ENCODE measurements around the gene DHX15.

DNA sequence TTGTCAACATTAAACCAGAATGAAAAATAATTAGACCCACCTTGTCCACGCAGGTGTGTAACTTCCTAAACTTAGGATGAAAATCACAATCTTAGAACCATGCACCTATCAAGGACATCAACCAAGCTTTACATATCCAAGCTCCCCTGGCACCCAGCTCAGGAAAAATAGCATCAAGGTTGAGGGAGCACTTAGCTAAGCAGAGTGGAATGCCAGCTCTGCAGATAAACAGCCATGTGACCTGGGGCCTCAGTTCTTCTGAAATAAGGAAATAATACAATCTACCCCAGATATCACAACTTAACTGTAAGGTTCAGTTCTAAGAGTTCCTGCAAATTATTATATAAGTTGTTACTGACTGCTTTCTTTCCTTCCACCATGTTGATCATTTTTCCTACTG is 64.7 kb downstream of the DHX15 start:
- TF ChIP-seq, protein P1, sequence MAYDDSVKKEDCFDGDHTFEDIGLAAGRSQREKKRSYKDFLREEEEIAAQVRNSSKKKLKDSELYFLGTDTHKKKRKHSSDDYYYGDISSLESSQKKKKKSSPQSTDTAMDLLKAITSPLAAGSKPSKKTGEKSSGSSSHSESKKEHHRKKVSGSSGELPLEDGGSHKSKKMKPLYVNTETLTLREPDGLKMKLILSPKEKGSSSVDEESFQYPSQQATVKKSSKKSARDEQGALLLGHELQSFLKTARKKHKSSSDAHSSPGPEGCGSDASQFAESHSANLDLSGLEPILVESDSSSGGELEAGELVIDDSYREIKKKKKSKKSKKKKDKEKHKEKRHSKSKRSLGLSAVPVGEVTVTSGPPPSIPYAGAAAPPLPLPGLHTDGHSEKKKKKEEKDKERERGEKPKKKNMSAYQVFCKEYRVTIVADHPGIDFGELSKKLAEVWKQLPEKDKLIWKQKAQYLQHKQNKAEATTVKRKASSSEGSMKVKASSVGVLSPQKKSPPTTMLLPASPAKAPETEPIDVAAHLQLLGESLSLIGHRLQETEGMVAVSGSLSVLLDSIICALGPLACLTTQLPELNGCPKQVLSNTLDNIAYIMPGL (CRISPR knock-in tag; IDR thresholded peaks at IDR 0.05), result no peak
- TF ChIP-seq, protein P2, sequence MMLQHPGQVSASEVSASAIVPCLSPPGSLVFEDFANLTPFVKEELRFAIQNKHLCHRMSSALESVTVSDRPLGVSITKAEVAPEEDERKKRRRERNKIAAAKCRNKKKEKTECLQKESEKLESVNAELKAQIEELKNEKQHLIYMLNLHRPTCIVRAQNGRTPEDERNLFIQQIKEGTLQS (CRISPR knock-in tag; conservative IDR thresholded peaks at IDR 0.05), result no peak
- TF ChIP-seq RORB (CRISPR knock-in tag; IDR thresholded peaks at IDR 0.05) (no peak), ATF6 (CRISPR knock-in tag; IDR thresholded peaks at IDR 0.05) (no peak), ZNF263 (CRISPR knock-in tag; IDR thresholded peaks at IDR 0.05; ENCODE audit: low read depth) (no peak), IRF2 (CRISPR knock-in tag; IDR thresholded peaks at IDR 0.05; ENCODE audit: borderline replicate concordance, low read depth) (no peak), JUN (CRISPR knock-in tag; IDR thresholded peaks at IDR 0.05) (no peak), TEAD1 (CRISPR knock-in tag; IDR thresholded peaks at IDR 0.05) (no peak), CBFB (CRISPR knock-in tag; IDR thresholded peaks at IDR 0.05; ENCODE audit: low read depth) (no peak)
- TF ChIP-seq, protein P3, sequence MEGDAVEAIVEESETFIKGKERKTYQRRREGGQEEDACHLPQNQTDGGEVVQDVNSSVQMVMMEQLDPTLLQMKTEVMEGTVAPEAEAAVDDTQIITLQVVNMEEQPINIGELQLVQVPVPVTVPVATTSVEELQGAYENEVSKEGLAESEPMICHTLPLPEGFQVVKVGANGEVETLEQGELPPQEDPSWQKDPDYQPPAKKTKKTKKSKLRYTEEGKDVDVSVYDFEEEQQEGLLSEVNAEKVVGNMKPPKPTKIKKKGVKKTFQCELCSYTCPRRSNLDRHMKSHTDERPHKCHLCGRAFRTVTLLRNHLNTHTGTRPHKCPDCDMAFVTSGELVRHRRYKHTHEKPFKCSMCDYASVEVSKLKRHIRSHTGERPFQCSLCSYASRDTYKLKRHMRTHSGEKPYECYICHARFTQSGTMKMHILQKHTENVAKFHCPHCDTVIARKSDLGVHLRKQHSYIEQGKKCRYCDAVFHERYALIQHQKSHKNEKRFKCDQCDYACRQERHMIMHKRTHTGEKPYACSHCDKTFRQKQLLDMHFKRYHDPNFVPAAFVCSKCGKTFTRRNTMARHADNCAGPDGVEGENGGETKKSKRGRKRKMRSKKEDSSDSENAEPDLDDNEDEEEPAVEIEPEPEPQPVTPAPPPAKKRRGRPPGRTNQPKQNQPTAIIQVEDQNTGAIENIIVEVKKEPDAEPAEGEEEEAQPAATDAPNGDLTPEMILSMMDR (IDR thresholded peaks at IDR 0.05), result no peak
